HL-60/S4 treated with retinoic acid at 250 ng/mL for 4 days and 3 days (cell line): ENCODE data around the gene EPB41L4B.
"Not testable (repeated sequence)": the region's sequence is repeated elsewhere in the genome, so short reads cannot be mapped to it uniquely, and the experiment has no call there.

Experiments
- in situ Hi-C: fragments of 300-500 bp; cut with MboI; formaldehyde crosslinking; loops from 2 replicates; pipeline ENCODE4 v1.7.0; 2022; ENCODE audit warnings: low sequenced_read_pairs

Gene EPB41L4B

DNA sequence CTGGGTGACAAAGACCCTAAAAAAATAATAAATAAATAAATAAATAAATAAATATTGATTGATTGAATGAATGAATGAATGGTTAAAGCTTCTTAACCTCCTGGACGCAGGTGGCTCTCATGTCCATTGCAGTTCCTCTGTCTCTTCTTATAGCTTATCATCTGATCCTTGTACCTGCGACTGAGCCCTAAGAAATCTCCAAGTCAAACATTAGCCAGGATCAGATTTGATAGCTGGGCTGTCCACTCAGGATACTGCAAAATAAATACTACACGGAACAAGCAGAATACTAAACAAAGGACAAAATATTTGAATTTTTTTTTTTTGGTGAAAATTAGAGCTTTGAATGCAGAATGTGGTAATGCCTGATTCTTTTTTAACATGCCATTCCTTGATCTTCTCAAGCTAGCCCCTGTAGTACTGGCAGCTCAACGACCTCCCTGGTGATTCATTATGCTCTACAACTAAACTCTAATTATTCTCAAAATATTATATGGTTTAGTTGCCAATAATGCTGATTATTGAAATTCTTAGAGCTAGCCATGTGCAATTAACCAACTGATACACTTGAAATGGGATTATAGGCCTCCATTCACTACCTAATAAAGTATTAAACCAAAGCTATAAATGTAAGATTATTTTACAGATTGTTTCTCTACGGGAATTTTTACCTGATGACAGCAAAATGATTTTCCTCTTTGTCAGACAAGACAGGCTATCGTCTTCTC lies 191.2 kb downstream of the EPB41L4B start:
- in situ Hi-C loops = no loop called here

- in situ Hi-C loops = not testable (repeated sequence)
Observed at GRCh38 chr9:109126671-109127070, 194.2 kb downstream of the EPB41L4B start.

- in situ Hi-C loops = no loop called here
Observed at GRCh38 chr9:109124121-109124520, 196.7 kb downstream of the EPB41L4B start.

- in situ Hi-C loops = no loop called here
Observed at GRCh38 chr9:109122726-109123621, 197.9 kb downstream of the EPB41L4B start.
